Stimulated activated CD8-positive, alpha-beta memory T cell treated with anti-CD3 and anti-CD28 coated beads, Interleukin-7, amount 100 ng/mL, for 1 hour (primary cell): ENCODE measurements around the gene ZMYM1.
"Not testable (repeated sequence)": the region's sequence is repeated elsewhere in the genome, so short reads cannot be mapped to it uniquely, and the experiment has no call there.

Source experiments
- DNase-seq, 2 donors: peaks; one replicate each; pipeline ENCODE4 v3.0.0-alpha.2; 2020; ENCODE audit warnings: low read depth in 2 of 2

Gene ZMYM1

GRCh38 chr1:35079003-35079930 is at the start of gene ZMYM1:
ZMYM1 (plus strand) TSS chr1:35079385; CDS start chr1:35093988, 14,603 bp downstream.
- peak; percentile 64 to 73 for DNase-seq

GRCh38 chr1:35029761-35030160 is 49.4 kb upstream of the ZMYM1 start:
- no peak for DNase-seq

DNA sequence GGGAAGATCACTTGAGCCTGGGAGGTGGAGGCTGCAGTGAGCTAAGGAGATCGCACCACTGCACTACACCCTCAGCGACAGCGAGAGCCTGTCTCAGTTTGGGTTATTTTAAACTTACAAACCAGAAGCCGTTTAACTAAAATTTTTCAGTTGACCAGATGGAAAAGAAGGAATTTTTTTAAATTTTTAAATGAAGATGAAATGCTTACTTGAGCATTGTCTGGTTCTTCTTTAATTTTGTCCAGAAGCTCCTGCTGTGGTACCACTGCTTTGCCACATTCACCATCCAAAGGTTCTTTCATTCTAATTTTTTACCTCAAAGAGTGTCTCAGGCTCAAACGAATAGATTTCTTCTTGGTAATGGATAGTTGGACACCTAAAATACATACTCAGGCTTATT is 48.8 kb upstream of the ZMYM1 start:
- no peak for DNase-seq

- DNase-seq: peak in 1 of 2 donors; percentile 9
Measured at GRCh38 chr1:35030756-35031446, 48.3 kb upstream of the ZMYM1 start.

DNA sequence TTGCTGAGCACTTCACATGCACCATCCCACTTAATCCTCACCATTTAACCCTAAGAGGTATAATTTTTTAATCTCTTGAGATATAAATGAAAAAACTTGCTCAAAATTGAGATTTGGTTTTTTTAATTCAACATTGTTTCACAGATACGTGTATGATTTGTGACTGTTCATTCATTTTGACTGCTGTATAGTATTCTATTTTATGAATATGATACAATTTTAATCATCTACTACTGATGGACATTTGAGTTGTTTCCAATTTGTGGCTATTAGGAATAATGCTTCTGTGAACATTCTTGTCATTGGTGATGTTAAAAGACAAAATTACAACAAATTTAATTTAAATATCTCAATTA is 46.8 kb upstream of the ZMYM1 start:
- DNase-seq: no peak

DNA sequence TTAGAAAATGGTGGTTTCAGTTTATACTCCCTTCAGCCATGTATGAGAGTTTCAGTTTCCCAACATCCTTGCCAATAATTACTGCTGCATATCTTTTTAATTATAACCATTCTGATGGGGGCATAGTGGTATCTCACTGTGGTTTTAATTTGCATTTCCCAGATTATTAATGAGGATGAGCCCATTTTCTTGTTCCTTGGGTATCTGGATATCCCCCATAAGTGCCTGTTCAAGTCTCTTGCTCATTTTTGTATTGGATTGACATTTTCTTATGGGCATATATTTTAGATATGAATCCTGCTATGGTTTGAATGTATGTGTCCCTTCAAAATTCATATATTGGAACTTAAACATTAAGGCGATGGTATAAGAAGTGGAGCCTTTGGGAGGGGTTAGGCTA is 45.8 kb upstream of the ZMYM1 start:
- no peak for DNase-seq

DNA sequence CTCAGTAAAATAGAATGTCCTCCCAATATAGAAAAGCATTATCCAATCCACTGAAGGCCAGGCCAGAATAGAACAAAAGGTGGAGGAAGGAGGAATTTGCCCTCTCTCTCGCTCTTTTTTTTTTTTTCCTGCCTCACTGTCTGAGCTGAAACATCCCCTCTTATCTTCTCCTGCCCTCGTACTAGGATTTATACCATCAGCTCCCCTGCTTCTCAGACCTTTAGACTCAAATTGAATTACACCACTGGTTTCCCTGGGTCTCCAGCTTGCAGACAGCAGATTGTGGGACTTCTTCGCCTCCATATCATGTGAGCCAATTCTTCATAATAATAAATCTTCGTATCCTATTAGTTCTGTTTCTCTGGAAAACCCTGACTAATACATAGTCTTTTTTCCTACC is 42.6 kb upstream of the ZMYM1 start:
- DNase-seq: no peak

DNA sequence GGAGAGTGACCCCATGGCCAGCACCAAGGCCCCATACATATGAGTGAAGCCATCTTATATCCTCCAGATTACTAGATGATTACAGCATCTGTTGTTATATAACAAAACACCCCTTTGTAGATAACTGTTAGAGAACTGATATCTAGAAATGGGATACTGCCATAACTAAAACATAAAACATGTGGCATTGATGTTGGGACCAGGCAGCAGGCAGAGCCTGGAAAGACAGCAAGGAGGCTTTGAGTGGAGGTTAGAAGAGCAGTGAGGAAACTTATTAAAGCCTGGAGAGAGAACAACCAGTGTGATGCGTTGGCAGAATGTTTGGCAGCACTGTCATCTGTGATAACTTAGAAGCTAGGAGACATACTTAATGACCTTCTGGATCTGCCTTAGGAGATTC is 42.0 kb upstream of the ZMYM1 start:
- no peak for DNase-seq

GRCh38 chr1:35038723-35039122 is 40.5 kb upstream of the ZMYM1 start:
- DNase-seq: no peak

DNA sequence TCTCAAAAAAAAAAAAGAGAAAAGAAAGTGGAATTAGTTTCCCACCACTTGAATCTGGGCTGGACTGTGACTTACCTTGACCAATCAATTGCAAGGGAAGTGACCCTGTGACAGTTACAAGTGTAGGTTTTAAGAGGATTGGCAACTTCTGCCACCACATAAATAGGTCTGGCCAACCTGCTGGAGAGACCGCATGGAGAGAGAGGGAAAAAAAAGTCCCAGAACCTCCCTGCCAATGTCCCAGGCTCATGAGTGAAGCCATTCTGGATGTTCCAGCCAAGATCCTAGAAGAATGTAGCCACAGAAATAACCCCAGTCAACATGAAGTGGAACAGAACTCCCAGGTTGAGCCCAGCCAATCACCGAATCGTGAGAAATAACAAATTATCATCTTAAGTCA is 35.7 kb upstream of the ZMYM1 start:
- DNase-seq: no peak

GRCh38 chr1:35044431-35044830 is 34.8 kb upstream of the ZMYM1 start:
- no peak for DNase-seq

GRCh38 chr1:35046730-35047129 is 32.5 kb upstream of the ZMYM1 start:
- DNase-seq: no peak

DNA sequence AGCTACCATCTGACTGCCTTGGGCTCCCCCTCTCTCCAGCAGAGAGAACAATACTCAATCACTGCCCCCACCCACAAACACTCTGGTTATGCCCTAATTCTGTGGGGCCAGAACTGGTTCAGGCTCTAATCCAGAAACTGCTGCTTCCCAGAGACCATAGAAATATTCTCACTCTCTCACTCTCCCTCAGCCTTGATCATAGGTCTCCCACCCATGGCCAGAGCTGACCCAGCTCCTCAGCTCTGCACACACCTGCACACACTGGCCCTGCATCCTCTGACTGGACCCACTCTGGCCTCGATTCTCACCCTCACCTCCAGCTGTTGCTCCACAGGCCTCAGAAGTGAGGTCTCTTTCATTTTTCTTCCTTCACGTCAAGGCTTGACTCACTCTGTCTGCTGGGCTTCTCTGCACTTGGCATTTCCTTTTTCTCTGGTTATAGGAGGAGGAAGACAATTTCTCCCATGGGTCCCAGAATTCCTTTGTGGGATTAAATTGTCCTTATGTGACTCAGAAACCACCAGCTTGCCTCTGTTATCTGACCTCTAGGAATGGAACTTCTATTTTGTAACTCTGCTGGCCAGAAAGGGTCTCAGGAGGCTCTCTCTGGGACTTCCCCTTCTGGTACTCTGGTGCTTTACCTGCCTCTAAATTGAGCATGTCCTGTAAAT is 31.9 kb upstream of the ZMYM1 start:
- no peak for DNase-seq

GRCh38 chr1:35049116-35049515 is 30.1 kb upstream of the ZMYM1 start:
- DNase-seq: no peak

GRCh38 chr1:35053433-35053832 is 25.8 kb upstream of the ZMYM1 start:
- DNase-seq: no peak

DNA sequence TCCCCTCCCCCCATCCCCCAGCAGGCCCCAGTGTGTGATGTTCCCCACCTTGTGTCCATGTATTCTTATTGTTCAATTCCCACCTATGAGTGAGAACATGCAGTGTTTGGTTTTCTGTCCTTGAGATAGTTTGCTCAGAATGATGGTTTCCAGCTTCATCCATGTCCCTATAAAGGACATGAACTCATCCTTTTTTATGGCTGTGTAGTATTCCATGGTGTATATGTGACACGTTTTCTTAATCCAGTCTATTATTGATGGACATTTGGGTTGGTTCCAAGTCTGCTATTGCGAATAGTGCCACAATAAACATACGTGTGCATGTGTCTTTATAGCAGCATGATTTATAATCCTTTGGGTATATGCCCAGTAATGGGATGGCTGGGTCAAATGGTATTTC is 24.9 kb upstream of the ZMYM1 start:
- DNase-seq: not testable (repeated sequence)

DNA sequence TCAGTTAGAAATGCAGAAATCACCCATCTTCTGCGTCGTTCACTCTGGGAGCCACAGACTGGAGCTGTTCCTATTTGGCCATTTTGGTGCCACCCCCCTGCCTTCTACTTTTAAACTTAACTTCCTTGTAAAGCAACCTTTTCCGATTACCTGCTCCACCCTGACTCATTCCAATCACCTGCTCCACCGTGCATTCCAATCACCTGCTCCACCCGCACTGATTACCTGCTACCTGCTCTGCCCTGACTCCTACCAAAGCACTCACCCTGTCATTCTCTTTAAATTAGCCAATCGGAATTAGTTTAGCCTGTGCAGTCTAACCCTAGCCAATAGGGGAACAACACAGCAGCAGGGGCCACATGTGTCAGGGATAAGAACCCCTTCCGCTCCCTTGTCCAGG is 20.9 kb upstream of the ZMYM1 start:
- not testable (repeated sequence) for DNase-seq

- no peak for DNase-seq
Measured at GRCh38 chr1:35058988-35059387, 20.2 kb upstream of the ZMYM1 start.

- no peak for DNase-seq
Measured at GRCh38 chr1:35062518-35063196, 16.5 kb upstream of the ZMYM1 start.

GRCh38 chr1:35064265-35064664 is 14.9 kb upstream of the ZMYM1 start:
- no peak for DNase-seq

GRCh38 chr1:35069746-35070145 is 9.4 kb upstream of the ZMYM1 start:
- no peak for DNase-seq

DNA sequence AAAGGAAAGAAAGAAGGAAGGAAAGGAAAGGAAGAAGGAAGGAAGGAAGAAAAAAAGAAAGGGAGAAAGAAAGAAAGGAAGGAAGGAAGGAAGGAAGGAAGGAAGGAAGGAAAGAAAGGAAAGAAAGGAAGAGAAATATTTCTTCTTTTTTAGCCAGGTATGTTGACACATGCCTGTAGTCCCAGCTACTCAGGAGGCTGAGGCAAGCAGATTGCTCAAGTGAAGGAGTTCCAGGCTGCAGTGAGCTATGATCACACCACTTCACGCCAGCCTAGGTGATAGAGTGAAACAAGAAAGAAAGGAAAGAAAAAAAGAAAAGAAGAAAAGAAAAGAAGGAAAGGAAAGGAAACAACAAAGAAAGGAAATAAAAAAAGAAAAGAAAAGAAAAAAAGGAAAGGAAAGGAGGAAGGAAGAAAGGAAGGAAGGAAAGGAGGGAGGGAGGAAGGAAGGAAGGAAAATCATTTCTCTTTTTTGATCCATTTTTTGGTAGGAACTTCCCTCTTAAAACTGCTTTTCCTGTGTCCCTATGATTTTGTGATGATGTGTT is 5.8 kb upstream of the ZMYM1 start:
- no peak for DNase-seq
